ENCODE data around the gene CDCA7L.
"Not testable (repeated sequence)": the region's sequence is repeated elsewhere in the genome, so short reads cannot be mapped to it uniquely, and the experiment has no call there.

Gene CDCA7L

DNA sequence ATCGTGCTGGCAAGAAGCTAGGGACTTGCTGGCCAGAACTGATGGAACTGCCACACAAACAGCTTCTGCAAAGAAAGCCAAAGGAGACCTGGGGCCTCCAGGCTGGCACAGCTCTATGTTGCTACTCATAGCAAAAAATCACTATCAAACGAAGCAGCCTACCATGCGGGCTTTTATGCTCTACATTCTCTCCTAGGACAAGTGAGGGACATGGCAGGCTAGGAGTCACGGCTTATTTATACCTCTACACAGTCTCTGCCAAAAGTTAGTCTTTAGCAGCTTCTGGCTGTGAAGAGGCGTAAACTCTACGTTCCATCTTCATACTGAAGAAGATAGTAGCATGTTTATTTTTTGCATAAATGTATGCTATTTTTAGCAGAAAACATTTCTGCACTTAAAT is 35.4 kb downstream of the CDCA7L start:
- no peak for DNase-seq (ENCODE audit: low read depth in 2 of 2)

DNA sequence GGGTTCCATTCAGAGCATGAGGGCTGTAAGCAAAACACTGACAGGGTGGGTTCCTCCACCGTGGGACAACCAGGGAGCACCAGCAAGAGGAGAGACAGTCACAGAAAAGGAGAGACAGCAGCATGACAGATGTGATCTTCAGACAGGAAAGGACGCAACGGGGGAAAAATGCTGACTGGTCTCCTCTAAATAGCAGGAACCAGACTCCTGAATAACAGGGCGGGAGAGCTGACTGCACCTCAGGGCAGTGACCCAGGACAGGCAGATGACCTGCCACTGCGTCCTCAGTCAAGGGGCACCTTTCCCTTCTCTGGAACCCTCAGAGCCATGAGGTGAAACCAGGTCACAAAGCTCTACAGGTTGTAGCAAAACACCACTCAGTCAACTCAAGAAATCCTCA is 37.0 kb downstream of the CDCA7L start:
- DNase-seq (ENCODE audit: low read depth in 2 of 2), result no peak

DNA sequence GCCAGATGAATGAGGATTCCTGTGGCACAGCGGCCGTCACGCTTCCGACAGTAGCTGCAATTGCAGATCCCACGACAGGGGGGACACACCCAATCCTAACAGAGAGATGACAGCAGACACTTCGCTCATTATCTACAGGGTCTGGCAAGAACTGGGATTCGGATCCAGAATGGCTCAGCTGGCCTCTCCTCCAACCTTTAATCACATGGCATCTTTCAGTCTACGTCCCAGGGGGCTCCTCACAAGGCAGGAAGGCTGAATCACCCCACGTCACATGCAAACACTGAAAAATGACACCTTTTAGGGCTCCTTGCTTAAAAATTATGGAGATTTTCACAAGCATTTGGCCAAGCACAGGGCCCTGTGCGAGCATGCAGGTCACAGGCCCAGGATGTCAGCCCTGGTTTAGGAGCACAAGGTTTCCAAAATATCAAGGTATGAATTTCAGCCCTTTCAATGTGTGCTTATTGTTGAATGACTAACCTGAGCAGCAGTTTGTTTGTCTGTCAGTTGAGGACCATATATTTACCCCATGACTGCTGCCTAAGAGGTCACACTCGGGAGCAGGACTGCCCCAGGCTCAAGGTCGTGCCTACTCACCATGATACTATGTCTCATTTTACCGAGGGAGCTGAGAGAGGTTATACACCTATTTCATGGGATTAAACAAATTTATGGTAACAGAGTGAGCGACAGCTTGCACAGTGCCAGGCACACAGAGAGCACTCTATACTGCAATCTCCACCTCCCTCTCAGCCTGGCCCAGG is 42.5 kb downstream of the CDCA7L start:
- DNase-seq (ENCODE audit: low read depth in 2 of 2), result no peak

DNA sequence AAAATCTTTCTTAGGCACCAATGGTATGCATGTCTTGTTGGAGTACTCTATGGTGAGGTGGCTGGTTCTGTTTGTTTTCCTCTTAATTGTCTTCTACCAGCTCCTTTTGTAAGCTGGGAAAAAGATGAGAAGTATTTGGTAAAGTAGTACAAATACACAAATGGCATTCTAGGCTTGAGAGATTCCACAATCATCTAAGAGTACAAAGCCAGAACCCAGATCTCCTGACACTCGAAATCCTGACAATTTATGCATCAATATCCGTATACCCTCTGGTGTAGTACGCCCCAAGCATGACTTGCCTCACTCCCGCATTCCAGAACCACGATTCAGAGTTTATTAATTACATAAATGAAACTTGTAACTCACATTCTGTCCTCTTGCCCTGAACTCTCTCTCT is 43.5 kb downstream of the CDCA7L start:
- no peak for DNase-seq (ENCODE audit: low read depth in 2 of 2)

DNA sequence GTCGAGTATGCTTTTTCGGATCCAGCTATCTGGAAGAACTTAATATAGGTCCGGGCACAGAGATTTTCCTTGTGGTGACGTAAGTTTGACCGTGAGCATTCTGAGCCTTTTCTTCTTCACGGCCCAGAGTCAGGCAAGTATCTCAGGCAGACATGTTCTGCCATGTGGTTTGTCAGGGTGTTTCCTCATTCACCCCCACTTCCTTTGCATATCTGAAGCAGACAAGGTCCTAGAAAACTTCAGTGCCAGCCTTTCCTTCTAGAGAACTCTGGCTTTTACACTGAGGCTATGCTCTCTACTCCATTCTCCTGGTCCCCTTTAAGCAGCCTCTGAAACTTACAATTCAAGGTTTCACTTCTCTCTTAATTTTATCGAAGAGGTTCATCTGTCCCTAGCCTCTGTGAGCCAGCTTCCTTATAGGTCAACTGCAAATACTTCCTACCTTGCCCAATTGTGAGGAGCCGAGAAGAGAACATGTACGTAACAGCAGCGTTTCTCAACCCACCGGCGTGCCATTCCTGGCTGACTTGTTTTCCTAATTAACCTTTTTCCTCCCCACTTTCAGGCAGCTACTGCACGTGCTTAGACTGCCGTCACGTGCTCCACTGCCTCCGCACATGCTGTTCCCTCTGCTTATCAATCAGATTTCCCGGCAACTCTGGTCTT is 47.3 kb downstream of the CDCA7L start:
- no peak for DNase-seq (ENCODE audit: low read depth in 2 of 2)

DNA sequence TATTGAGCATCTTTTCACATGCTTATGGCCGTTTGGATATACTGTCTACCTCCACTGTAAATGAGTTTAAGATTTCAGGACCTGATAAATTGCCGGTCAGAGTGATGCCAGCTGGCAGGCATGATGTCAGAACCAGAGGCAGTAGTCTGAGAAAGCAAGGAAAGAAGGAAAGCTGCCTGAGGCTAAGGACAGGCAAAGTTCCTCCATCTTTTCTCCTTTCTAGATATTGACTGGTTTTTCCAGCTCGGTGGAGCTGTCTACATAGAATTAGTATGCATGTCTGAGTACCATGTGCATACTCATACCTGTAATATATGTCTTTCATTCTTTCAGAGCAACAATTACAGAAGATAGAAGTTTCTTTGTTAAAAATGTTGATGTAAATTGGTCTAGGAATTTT is 52.3 kb downstream of the CDCA7L start:
- DNase-seq (ENCODE audit: low read depth in 2 of 2), result no peak

DNA sequence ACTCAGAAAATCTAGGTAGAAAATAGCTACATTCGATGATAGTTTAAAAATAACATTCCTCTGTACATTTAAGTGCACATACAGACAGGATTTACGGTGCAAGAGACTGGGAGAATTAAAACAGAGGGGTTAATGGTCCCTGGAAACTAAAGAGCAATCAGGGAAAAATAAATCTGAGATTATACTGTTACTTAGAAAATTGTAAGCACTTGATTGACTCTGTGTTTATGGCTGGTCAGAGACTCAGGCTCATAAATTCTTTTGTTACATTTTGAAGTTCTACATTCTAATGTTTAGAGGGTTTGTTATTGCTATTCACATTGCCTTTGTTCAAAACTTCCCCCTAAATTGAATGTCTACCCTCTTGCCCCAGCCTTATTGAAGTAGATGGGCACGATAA is 54.4 kb downstream of the CDCA7L start:
- DNase-seq (ENCODE audit: low read depth in 2 of 2), result no peak

DNA sequence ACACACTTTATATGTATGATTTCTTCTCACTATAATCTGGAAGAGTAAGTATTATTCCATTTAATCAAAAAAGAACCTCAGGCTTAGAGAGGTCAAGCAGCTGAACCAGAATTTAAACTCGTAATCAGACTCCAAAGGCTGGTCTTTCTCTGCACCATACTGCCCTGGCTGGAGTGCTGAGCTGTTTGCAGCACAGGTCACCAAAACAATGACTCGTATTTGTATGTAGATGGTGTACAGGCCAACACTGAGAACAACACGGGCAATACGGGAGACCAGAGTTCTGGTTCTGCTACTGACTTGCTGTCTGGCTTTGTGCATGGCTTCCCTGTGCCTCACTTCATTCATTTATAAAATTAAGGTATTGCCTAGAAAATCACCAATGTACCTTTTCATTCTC is 57.9 kb downstream of the CDCA7L start:
- no peak for DNase-seq (ENCODE audit: low read depth in 2 of 2)

DNA sequence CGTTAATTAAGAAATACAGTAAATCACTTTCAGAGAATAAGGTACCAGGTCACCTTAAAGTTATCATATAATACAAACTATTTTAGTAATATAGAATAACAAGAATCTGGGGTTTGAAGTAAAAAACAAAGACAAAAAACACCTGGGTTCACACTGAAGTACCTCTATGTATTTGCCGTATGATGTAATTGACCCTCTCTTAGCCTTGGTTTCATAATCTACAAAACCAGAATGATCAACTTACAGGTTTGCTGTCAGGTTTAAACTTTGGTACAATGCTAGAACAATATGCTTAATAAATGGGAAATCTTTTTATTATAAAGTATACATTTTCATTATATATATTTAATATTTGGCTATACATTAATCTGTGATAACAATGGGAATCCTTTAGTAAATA is 58.3 kb downstream of the CDCA7L start:
- no peak for DNase-seq (ENCODE audit: low read depth in 2 of 2)

DNA sequence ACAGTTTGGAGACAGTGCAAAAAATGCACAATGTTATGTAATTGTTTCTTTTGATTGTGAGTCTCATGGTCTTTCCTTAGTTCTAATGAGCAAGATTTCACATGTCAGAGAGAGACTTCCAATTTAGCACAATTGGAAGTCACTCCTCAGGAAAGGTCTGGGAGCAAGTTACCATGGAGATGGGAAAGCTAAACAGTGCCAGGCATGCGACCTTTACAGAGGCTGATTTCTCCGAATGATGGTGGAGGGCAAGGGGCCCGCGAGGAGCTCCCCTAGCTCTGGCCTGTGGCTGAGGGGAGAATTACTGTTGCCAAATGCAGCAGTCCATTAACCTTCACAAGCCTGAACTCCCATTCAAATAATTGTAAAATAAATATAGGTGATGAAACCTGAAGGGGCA is 59.3 kb downstream of the CDCA7L start:
- DNase-seq (ENCODE audit: low read depth in 2 of 2), result no peak

DNA sequence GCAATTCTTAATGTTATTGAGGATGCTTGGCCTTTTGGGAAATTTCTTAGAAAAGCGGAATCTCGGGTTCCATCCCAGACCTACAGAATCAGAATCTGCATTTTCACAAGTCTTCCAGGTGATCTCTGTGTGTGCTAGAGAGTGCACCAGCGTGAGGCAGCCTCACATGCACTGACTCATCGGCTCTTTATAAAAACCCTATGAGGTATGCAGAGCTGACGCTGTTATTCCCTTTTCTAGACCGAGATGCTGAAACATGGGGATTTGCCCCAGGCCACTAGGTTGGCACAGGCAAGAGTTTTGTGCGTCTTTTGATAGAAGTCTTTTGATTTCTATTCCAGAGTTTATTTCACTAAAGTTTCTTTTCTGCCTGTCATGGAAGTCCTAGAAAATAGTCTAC is 61.2 kb downstream of the CDCA7L start:
- no peak for DNase-seq (ENCODE audit: low read depth in 2 of 2)

DNA sequence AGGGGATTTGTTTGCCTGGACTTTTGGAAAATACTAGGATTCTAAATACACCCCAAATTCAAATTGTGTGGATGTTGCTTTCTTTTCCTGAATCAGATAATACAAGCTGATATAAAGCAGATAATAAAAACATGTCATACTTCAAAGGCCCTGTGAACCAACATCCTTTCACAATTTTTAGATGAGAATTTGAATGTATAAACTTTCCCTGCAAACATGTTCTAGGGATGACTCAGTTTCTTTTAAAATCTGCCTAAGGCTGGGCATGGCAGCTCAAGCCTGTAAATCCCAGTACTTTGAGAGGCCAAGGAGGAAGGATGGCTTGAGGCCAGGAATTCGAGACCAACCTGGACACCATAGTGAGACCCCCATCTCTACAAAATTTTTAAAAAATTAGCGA is 62.2 kb downstream of the CDCA7L start:
- not testable (repeated sequence) for DNase-seq (ENCODE audit: low read depth in 2 of 2)

DNA sequence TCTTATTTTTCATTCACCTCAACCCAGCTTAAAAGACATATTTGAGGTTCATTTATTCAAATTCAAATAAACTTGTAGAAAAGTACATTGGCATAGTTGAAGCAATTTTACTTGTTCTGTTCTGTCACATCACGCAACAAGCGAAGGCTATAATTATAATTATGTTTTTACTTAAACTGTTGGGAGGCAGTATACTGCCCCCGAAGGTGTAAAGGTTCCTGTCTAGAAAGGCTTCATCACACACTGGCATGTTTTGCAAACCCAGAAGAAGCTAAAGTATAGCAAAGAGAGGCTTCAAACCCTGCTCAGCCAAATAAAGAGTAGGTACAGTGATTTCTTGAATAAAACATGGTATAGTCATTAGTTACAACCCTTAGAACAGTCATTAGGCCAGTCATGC is 62.6 kb downstream of the CDCA7L start:
- DNase-seq (ENCODE audit: low read depth in 2 of 2), result no peak

DNA sequence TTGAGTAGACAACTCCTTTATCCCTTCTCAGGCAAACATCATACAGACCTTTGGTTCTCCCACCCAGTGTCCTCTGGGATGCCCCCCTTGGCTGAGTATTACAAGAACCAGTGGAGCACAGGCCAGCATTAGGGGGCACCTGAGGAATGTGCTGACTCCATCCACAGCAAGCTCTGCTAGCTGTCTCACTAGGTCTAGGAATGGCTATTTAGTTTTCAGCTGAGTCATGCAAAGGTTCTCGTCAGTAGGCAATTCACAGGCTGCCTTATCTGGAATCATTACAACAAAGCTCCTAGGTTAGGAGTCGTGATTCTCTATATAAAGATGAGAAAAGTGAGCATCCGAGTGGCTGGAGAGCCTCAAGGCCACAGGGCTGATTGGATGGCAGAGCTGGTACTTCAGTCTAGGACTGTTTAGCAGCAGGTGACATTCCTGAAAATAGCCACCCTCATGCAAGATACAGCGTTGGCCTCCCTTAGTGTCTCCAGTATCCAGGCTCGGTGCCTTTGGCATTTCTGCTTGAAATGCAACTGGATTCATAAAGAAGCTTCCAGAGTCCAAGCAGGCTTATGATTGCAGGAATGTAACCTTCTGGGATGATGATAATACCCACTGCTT is 75.8 kb downstream of the CDCA7L start:
- DNase-seq (ENCODE audit: low read depth in 2 of 2), result no peak

DNA sequence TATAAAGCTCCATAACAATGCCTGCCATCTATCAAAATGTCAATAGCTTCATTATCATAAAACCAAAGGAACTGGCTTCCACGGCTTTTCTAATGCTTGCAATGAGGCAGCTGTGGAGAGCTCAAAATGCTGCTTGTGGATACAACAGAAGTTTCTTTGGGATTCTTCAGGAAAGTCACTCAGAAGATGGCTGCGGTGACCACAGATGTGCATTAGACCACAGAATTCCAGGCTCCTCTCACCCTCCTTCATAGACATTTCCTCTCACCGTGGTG is 77.2 kb downstream of the CDCA7L start:
- no peak for DNase-seq (ENCODE audit: low read depth in 2 of 2)

DNA sequence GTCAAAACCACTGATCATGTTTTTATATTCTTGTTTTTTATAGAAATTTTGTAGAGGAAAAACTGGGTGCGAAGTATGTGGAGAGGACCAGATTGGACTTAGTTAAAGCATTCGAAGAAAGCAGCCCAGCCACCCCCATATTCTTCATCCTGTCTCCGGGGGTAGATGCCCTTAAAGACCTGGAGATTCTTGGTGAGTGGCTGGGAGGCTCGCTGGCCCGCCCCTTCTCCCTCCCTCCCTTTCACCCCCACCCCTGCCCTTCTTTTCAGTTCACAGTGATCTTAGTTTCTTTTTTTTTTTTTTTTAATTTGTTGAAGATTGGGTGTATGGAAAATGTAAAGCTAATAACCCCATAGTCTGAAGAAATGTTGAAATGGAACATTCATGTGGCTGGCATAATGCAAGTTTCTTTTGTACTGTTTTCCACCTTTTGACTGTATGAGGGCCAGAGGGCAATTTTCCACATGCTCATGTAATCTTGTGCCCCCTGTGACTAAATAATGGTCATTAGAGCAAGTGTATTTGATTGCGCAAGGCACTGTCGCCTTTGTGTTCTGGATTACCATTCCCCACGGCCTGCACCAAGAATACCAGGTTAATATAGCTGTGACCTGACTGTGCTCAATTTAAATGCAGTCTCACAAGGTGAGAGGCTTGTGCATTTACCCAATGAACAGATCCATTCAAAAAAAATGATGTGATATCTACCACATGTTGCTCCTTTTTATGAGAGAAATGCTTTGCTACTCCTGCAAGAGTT is 77.7 kb downstream of the CDCA7L start:
- DNase-seq (ENCODE audit: low read depth in 2 of 2), result no peak

DNA sequence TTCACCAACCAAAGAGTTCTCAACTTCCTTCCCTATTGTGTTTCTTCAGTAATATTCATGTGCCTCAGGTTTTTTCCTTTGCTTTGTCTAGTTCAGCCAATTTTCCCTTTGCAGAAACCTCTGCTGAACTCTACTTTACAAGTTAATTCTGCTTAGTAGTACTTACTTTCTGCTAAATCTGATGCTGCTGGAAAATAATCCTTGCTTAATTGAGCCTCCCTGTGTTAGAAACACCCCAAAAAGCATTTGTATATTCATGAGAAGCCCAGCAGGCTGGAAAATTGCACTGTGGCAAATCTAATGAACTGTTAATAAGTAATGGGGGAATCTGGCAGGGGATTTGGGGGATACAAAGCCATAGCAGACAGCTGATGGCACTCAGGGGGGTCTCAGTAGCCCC is 78.5 kb downstream of the CDCA7L start:
- no peak for DNase-seq (ENCODE audit: low read depth in 2 of 2)

DNA sequence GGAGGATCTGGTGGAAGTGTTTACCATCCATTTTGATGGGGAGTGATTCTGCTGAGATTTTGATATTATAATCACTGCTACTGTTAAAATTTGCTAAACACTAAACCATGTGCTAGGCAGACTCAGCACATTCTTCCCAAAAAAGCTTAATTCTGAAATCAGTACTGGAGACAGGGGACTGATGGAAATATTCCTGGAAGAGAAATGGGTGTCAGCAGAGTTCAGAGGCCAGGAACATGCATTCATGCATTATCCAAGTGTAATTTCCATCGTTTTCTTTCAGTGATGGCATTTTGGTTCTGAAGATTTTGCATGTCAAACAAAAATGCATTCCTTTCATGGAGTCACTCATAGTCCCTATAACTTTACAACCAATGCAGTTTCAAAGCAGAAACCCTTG is 79.0 kb downstream of the CDCA7L start:
- no peak for DNase-seq (ENCODE audit: low read depth in 2 of 2)

DNA sequence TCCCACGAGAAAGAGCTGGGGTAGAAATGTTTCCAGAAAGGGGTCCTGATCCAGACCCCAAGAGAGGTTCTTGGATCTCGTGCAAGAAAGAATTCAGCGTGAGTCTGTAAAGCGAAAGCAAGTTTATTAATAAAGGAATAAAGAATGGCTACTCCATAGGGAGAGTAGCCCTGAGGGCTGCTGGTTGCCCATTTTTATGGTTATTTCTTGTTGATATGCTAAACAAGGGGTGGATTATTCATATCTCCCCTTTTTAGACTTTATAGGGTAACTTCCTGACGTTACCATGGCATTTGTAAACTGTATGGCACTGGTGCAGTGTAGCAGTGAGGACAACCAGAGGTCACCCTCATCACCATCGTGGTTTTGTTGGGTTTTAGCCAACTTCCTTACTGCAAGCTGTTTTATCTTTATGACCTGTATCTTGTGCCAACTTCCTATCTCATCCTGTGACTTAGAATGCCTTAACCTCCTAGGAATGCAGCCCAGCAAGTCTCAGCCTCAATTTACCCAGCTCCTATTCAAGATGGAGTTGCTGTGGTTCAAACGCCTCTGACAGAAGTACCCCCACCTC is 80.0 kb downstream of the CDCA7L start:
- not testable (repeated sequence) for DNase-seq (ENCODE audit: low read depth in 2 of 2)

DNA sequence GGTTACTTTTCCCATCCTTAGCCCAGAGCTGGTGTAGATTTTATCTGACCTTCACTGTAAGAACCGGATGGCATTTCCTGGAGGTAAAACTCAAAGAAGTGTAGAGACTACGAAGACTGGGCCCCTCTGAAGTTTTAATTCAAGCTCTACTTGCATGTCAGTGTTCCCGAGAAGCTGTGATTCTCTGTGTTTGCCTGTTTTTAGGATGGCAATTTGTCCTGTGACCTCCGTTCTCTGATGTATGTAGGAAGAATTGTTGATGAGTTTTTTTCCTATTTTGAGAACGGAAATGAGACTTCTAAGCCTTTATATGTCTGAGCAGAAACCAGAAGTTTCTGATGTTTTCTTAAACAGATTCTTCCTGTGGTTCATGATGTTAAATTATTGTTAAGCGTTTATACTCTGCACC is 94.1 kb downstream of the CDCA7L start:
- no peak for DNase-seq (ENCODE audit: low read depth in 2 of 2)
